ENCODE results near the gene PLCL1. TPM values are rescaled to one million over a fixed set of nuclear protein-coding genes. Genes with fewer than 3 reads are reported as not detected.

PLCL1 gene
- total RNA-seq, 4 donors from 2014 or later: 5.4 to 21.8 (median 10.2) TPM

DNA sequence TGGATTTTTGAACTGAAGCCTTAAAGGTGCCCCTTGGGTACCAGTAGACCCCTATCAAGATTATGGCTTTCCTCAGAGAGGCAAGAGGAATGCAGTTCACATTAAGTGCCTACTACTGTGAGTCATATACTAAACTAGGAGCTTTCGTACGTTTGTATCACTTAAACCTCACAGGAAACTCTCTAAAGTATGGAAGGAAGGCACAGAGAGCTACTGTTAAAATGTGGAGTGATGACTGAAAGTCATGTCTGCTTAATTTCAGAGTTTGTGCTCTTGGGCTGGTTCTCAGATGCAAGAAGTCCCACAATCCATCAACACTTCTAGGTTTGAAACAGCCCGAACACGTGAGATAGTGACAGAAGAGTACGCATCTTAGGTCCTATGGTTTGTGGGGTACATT, 4.7 kb downstream of the PLCL1 start:
- TF ChIP-seq CTCF (IDR thresholded peaks at IDR 0.05): no peak
- ATAC-seq (ENCODE audit: low FRiP score) (no peak), DNase-seq (ENCODE audit: low spot score) (no peak)

DNA sequence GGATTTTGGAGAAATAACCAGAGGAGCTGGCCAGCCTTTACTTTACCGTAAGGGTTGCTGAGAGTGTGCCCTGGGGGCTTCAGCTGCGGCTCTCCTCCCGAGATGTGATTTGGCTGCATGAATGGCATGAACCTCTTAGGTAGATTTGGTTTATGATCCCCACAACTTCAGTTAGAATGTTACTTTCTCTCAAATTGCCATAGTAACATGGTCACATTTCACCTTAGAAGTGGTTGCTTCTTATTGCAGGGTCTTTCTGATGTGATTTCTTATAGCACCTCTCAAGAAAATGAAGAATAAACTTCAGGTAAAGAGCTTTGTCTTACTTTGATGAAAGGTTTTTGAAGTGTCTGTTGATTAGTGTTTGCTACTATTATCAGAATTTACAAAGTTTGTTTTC, 5.6 kb downstream of the PLCL1 start:
- ATAC-seq (ENCODE audit: low FRiP score): no peak
- no peak for TF ChIP-seq CTCF (IDR thresholded peaks at IDR 0.05)
- no peak for DNase-seq (ENCODE audit: low spot score)

GRCh38 chr2:197810491-197810890, 6.1 kb downstream of the PLCL1 start:
- TF ChIP-seq CTCF (IDR thresholded peaks at IDR 0.05): no peak
- DNase-seq (ENCODE audit: low spot score): no peak
- ATAC-seq (ENCODE audit: low FRiP score): no peak

GRCh38 chr2:197813093-197813787, 8.8 kb downstream of the PLCL1 start:
- TF ChIP-seq CTCF (IDR thresholded peaks at IDR 0.05): no peak
- peak; percentile 54 for ATAC-seq (ENCODE audit: low FRiP score)
- no peak for DNase-seq (ENCODE audit: low spot score)

- ATAC-seq (ENCODE audit: low FRiP score): no peak
- DNase-seq (ENCODE audit: low spot score): no peak
- TF ChIP-seq CTCF (IDR thresholded peaks at IDR 0.05): no peak
Measured at GRCh38 chr2:197814526-197814925, 10.1 kb downstream of the PLCL1 start.

GRCh38 chr2:197821550-197822289, 17.3 kb downstream of the PLCL1 start:
- TF ChIP-seq CTCF (IDR thresholded peaks at IDR 0.05): no peak
- DNase-seq (ENCODE audit: low spot score) (no peak), ATAC-seq (ENCODE audit: low FRiP score) (no peak)

- ATAC-seq (ENCODE audit: low FRiP score) (no peak), DNase-seq (ENCODE audit: low spot score) (no peak)
- no peak for TF ChIP-seq CTCF (IDR thresholded peaks at IDR 0.05)
Measured at GRCh38 chr2:197822333-197822732, 17.9 kb downstream of the PLCL1 start.
